ES-I3 (cell line): ENCODE data around the gene BBS10.

Experiments used
- H3K36me3 ChIP-seq: 2 replicates; pipeline ENCODE4 v1.6.1; 2013; ENCODE audit warnings: mild to moderate bottlenecking, low read length, control low read depth, moderate library complexity; ENCODE audit not compliant: insufficient read depth
- H3K4me1 ChIP-seq: 2 replicates; pipeline ENCODE4 v1.6.1; 2013; ENCODE audit warnings: mild to moderate bottlenecking, control low read depth, low read length; ENCODE audit not compliant: insufficient read depth
- H3K9ac ChIP-seq: 2 replicates; pipeline ENCODE4 v1.6.1; 2013; ENCODE audit warnings: low read depth, mild to moderate bottlenecking, low read length, moderate library complexity
- H3K9me3 ChIP-seq: 2 replicates; pipeline ENCODE4 v1.6.1; 2013; ENCODE audit warnings: mild to moderate bottlenecking, low read length, moderate library complexity; ENCODE audit not compliant: control insufficient read depth, insufficient read depth

Gene BBS10

GRCh38 chr12:76316468-76316867 lies 31.7 kb downstream of the BBS10 start:
- peaks cover 10% of the 10 kb centered on the region; the same call in 1 of the 2 replicates for H3K4me1 ChIP-seq
- no peaks in the 10 kb centered on the region for H3K36me3 ChIP-seq
- H3K9me3 ChIP-seq, result no peaks in the 10 kb centered on the region; the same call in 1 of the 2 replicates
- H3K9ac ChIP-seq, result no peak overlapping the region

- Histone ChIP-seq H3K9me3 (no peaks in the 10 kb centered on the region; the same call in 1 of the 2 replicates), H3K9ac (no peak overlapping the region), H3K4me1 (peaks cover 10% of the 10 kb centered on the region; the same call in 1 of the 2 replicates), H3K36me3 (no peaks in the 10 kb centered on the region)
These were observed 34.9 kb downstream of the BBS10 start for GRCh38 chr12:76313299-76313698.

GRCh38 chr12:76312315-76312714 lies 35.9 kb downstream of the BBS10 start:
- no peaks in the 10 kb centered on the region; the same call in 1 of the 2 replicates for H3K9me3 ChIP-seq
- no peak overlapping the region for H3K9ac ChIP-seq
- H3K36me3 ChIP-seq, result no peaks in the 10 kb centered on the region
- H3K4me1 ChIP-seq, result peaks cover 10% of the 10 kb centered on the region; the same call in 1 of the 2 replicates

- H3K9me3 ChIP-seq, result no peaks in the 10 kb centered on the region; the same call in 1 of the 2 replicates
- H3K36me3 ChIP-seq, result no peaks in the 10 kb centered on the region
- peaks cover 10% of the 10 kb centered on the region; the same call in 1 of the 2 replicates for H3K4me1 ChIP-seq
- no peak overlapping the region for H3K9ac ChIP-seq
These were observed 36.4 kb downstream of the BBS10 start for GRCh38 chr12:76311796-76312195.

- H3K4me1 ChIP-seq, result peaks cover 10% of the 10 kb centered on the region; the same call in 1 of the 2 replicates
- H3K9ac ChIP-seq, result no peak overlapping the region
- no peaks in the 10 kb centered on the region for H3K36me3 ChIP-seq
- H3K9me3 ChIP-seq, result no peaks in the 10 kb centered on the region; the same call in 1 of the 2 replicates
These were observed 38.1 kb downstream of the BBS10 start for GRCh38 chr12:76310110-76310509.

GRCh38 chr12:76308866-76309265 lies 39.3 kb downstream of the BBS10 start:
- Histone ChIP-seq H3K9me3 (no peaks in the 10 kb centered on the region; the same call in 1 of the 2 replicates), H3K9ac (no peak overlapping the region), H3K4me1 (peaks cover 10% of the 10 kb centered on the region; the same call in 1 of the 2 replicates), H3K36me3 (no peaks in the 10 kb centered on the region)

GRCh38 chr12:76307083-76307482 lies 41.1 kb downstream of the BBS10 start:
- Histone ChIP-seq H3K9ac (no peak overlapping the region), H3K36me3 (no peaks in the 10 kb centered on the region), H3K9me3 (no peaks in the 10 kb centered on the region), H3K4me1 (peaks cover under 1% of the 10 kb centered on the region; the same call in 1 of the 2 replicates)

- Histone ChIP-seq H3K9me3 (no peaks in the 10 kb centered on the region), H3K36me3 (no peaks in the 10 kb centered on the region), H3K9ac (no peak overlapping the region), H3K4me1 (peaks cover 4% of the 10 kb centered on the region; the same call in 1 of the 2 replicates)
These were observed 44.2 kb downstream of the BBS10 start for GRCh38 chr12:76303989-76304460.

GRCh38 chr12:76303365-76303764 lies 44.9 kb downstream of the BBS10 start:
- no peak overlapping the region for H3K9ac ChIP-seq
- H3K9me3 ChIP-seq, result no peaks in the 10 kb centered on the region
- peaks cover 4% of the 10 kb centered on the region; the same call in 1 of the 2 replicates for H3K4me1 ChIP-seq
- no peaks in the 10 kb centered on the region for H3K36me3 ChIP-seq

- no peak overlapping the region for H3K9ac ChIP-seq
- peaks cover 4% of the 10 kb centered on the region; the same call in 1 of the 2 replicates for H3K4me1 ChIP-seq
- H3K9me3 ChIP-seq, result no peaks in the 10 kb centered on the region
- H3K36me3 ChIP-seq, result no peaks in the 10 kb centered on the region
These were observed 47.9 kb downstream of the BBS10 start for GRCh38 chr12:76300297-76300665.

- Histone ChIP-seq H3K9me3 (0 out of 2 replicates have a peak, but pooled peaks cover 3% of the 10 kb centered on the region), H3K36me3 (no peaks in the 10 kb centered on the region), H3K4me1 (peaks cover 4% of the 10 kb centered on the region; the same call in 1 of the 2 replicates), H3K9ac (no peak overlapping the region)
These were observed 48.5 kb downstream of the BBS10 start for GRCh38 chr12:76299536-76300296.
